Measurements from ENCODE around the gene GTF2A1L.

GRCh38 chr2:48728295-48728694, 110.6 kb downstream of the GTF2A1L start:
- TF ChIP-seq CTCF (IDR thresholded peaks at IDR 0.05; ENCODE audit: extremely low read depth in 1 of 2, insufficient read depth in 1 of 2, low read depth in 1 of 2, low read length in 2 of 2) (no peak), GATA2 (IDR thresholded peaks at IDR 0.05; ENCODE audit: insufficient read depth, insufficient read length, low read depth, low read length) (no peak), POLR2A (IDR thresholded peaks at IDR 0.05; ENCODE audit: low read depth, low read length) (no peak), FOS (IDR thresholded peaks at IDR 0.05; ENCODE audit: borderline replicate concordance, insufficient read depth, low read length) (no peak), POLR2AphosphoS5 (IDR thresholded peaks at IDR 0.05; ENCODE audit: insufficient read depth, low read depth, low read length) (no peak), EZH2 (IDR thresholded peaks at IDR 0.05; ENCODE audit: borderline replicate concordance, low read depth, low read length, severe bottlenecking) (no peak), JUN (IDR thresholded peaks at IDR 0.05; ENCODE audit: borderline replicate concordance, insufficient read depth, insufficient read length, low read depth) (no peak)
